HG03457 (cell line): ENCODE results near the gene GET4.
"Not testable (repeated sequence)": the region's sequence is repeated elsewhere in the genome, so short reads cannot be mapped to it uniquely, and the experiment has no call there.

Experiments used
- ATAC-seq: cut with Tn5 transposase; IDR thresholded peaks from one replicate; pipeline ENCODE4 v1.9.1; 2021; ENCODE audit warnings: moderate number of reproducible peaks; ENCODE audit not compliant: unreplicated experiment

GET4 gene

GRCh38 chr7:845091-845490 is 31.3 kb upstream of the GET4 start:
- no peak for ATAC-seq

DNA sequence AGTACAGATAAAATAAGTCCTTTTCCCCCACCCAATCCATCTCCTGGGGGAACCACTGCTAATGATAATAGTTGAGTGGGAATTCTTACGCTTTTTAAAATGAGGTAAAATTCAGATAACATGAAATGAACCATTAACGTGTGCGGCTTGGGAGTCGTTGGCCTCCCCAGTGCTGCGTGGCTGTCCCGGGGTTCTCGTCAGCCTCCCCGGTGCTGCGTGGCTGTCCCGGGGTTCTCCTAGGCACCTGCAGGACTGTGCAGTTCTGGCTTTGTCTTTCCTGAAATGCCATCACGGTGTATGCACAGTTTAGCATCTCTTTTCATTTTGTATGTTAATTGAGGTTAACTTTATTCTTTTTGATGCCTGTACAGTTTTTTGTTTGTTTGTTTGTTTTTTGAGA is 30.6 kb upstream of the GET4 start:
- ATAC-seq: no peak

- not testable (repeated sequence) for ATAC-seq
Observed at GRCh38 chr7:846958-847650, 29.2 kb upstream of the GET4 start.

DNA sequence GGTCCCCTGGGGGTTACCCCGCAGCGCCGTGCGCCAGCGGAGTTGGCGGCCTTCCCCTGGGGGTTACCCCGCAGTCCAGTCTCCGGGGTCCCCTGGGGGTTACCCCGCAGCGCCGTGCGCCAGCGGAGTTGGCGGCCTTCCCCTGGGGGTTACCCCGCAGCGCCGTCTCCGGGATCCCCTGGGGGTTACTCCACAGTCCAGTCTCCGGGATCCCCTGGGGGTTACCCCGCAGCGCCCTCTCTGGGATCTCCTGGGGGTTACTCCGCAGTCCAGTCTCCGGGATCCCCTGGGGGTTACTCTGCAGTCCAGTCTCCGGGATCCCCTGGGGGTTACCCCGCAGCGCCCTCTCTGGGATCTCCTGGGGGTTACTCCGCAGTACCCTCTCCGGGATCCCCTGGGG is 28.6 kb upstream of the GET4 start:
- ATAC-seq: not testable (repeated sequence)

GRCh38 chr7:849145-849544 is 27.2 kb upstream of the GET4 start:
- no peak for ATAC-seq

DNA sequence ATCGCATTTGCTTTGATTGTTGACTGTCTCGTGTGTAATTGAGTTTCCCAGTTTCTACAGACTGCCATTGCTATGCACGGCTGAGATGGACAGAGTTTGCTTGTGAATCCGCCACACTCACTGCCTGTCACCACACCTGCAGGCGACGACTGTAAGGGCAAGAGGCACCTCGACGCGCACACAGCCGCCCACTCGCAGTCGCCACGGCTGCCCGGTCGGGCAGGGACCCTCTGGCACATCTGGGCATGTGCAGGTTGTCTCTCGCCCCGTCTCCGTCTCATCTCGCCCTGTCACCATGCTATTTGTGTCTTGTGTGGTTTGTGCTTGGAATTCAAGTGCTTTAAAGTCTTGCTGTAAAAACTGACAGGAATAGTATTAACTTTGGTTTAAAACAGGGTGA is 26.6 kb upstream of the GET4 start:
- no peak for ATAC-seq

DNA sequence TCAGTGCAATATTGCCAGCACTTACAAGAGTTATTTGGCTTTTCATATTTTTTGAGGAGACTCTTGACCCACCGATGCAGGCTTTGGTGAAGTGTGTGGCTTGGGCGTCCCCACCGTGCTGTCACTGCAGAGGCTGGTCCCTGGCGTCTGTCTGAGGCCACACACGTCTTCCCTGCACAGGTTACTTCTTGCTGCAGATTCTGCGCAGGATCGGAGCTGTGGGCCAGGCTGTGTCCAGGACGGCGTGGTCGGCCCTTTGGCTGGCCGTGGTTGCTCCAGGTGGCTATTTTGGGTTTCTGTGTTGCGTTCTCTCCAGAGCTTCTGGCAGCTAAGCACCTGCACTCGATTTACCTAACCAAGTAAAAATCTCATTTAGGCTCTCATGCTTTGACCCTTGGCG is 25.1 kb upstream of the GET4 start:
- no peak for ATAC-seq

GRCh38 chr7:853366-854117 is 22.8 kb upstream of the GET4 start:
- no peak for ATAC-seq

DNA sequence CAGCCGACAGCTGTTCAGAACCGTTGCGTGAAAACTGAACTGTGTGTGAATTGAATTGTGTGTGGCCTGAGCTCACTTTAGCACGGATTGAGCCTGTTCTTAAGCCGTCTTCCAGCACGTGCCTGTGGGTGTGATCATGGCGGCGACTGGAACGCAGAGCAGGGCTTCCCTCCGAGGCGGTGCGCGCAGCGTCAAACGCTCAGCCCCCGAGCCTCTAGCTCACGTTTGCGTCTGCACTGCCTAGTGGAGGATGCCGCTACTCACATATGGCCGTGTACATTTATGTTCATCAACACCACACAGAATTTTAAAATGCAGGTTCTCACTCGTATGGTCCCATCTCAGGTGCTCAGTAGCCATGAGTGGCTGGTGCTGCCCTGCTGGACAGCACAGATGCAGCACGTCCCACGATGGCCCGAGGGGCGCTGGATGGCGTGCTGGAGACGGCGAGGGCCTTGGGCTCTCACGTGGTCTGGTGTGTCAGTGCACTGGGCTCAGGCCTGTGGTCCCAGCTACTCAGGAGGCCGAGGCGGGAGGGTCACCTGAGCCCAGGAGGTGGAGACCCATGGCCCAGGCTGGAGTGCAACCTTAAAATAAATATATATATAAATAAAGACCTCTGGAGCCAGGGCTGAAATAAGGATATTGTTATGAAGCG is 22.1 kb upstream of the GET4 start:
- ATAC-seq: no peak

GRCh38 chr7:855686-856369 is 20.5 kb upstream of the GET4 start:
- no peak for ATAC-seq

DNA sequence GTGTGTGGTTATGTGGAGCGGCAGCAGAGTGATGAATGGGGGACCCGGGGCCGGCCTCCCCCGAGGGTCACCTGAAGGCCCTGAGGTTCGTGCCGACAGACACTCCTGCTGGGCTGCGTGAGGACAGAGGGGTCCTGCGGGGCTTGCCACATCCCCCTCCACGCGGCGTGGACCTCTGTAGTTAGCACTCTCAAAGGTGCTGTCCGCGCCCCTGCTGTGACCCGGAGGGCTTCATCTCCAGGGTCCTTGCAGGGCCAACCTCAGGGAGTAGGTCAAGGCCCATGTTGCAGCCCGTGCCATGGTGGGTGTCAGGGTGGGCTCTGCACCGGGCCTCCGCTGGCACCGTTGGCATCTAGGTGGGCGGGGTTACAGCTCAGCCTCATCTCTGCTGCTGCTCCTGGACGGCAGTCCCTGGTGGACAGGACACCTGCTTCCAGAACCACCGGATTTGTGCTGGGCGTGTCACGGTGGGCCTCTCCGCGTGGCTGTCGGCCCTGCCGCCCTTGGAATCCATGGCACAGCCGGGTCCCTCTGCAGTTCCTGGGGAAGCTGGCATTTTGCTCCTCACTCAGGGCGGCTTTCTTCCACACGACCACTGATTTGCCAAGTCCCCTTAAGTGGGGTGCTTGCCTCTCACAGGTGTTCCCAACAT is 19.8 kb upstream of the GET4 start:
- no peak for ATAC-seq

DNA sequence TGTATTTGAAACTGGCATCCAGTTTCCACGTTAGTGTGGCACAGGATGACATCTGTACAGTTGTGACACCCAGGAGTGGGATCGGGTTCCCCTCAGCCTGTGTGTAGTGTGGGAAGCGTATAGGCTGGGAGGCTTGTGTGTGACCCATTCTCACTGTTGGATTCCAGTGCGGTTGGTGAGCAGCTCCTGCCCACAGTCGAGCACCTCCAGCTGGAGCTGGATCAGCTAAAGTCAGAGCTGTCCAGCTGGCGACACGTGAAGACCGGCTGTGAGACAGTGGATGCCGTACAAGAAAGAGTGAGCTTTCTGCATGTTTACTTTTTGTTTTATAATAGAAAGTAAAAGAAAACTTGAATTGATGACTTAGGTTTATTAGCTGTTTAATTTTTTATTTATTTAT is 18.7 kb upstream of the GET4 start:
- no peak for ATAC-seq

GRCh38 chr7:859359-860030 is 16.9 kb upstream of the GET4 start:
- ATAC-seq: no peak

DNA sequence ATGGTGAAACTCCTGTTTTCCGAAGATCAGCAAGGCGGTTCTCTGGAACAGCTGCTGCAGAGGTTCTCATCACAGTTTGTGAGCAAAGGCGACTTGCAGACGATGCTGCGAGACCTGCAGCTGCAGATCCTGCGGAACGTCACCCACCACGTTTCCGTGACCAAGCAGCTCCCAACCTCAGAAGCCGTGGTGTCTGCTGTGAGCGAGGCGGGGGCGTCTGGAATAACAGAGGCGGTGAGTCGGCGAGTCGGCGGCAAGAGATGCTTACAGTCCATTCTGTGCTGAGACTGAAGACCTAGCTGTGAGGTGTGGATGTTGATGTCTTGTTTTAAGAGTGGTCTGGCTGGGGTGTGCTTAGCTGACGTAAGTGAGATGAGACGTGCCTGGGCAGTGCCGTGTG is 16.2 kb upstream of the GET4 start:
- no peak for ATAC-seq

GRCh38 chr7:861222-861621 is 15.1 kb upstream of the GET4 start:
- no peak for ATAC-seq

GRCh38 chr7:862157-862556 is 14.2 kb upstream of the GET4 start:
- no peak for ATAC-seq

DNA sequence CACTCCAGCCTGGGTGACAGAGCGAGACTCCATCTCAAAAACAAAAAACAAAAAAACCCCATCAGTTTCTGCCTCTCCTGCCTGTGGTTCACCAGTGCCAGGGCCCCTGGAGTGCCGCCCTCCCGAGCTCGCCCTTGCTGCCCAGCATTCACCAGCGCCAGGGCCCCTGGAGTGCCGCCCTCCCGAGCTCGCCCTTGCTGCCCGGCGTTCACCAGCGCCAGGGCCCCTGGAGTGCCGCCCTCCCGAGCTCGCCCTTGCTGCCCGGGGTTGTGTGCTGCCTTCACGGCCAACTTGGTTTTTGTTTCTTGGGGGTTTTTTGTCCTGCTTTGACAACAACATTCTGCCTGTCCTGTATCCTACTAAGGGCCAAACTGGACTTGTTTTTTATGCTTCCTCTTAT is 13.2 kb upstream of the GET4 start:
- no peak for ATAC-seq

DNA sequence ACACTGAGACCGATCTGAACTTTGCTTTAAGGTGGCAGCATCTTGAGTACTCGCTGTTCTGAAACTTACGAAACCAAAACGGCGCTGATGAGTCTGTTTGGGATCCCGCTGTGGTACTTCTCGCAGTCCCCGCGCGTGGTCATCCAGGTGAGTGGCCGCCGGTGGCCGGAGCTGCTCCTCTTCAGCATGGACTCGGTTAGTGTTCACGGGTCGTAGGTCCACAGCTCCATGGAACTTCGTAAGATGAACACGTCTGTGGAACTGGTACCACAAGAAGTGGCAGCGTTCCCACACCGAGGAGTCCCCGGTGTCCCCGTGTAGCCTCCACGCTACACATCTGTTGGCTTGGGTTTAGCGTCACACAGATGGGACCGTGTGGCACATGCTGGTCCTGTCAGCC is 10.4 kb upstream of the GET4 start:
- ATAC-seq: no peak

- ATAC-seq: no peak
Observed at GRCh38 chr7:867001-867405, 9.4 kb upstream of the GET4 start.

DNA sequence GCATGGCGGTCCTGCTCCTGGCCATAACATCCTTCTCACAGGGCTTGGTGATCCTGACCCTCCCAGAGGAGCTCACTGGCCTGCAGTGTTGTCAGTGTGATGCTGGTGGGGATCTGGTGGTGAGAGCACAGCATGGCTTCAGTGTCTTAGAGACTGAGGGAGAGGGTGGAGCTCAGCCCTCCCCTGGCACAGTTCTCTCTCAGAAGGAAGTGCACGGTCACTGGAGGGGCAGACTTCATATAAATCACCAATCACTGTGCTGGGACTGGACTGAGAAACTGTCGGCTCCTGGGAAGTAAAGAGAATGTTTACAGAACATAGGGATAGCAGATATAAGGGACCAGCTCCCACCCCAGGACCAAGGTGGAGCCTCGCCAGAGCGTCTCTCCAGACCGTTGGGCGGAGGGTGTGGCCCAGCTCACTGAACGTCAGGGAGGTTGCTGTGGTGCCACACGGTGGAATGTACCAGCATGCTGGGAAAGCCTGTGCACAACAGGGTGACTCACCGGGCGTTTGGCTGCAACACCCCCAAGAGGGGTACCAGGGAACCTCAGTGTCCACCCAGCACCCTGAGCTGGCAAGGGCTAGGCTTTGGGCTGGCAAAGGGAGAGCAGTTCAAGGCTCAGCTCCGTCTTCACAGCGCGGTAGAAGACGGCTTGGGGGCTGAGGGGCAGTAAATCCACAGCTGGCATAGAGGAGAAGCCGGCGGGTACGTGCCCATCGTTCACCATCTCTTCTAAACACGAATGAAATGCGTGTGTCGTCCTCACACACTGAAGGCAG is 8.8 kb upstream of the GET4 start:
- no peak for ATAC-seq
